Fibroblast of lung (primary cell): ENCODE measurements around the gene TANGO2. TPM values are rescaled to one million over a fixed set of nuclear protein-coding genes. Genes with fewer than 3 reads are reported as not detected.

Experiments used
- DNase-seq, 2 donors: peaks; one replicate each; pipeline versions ENCODE4 v3.0.0 to v3.0.0-alpha.2; 2010; ENCODE audit warnings: low read depth in 2 of 2
- H2AFZ ChIP-seq: 2 replicates; pipeline ENCODE4 v1.5.1; 2012; ENCODE audit warnings: low read length, control low read depth, inconsistent platforms
- H3K27ac ChIP-seq: 2 replicates; pipeline ENCODE4 v1.5.1; 2011; ENCODE audit warnings: low read length, control low read depth; ENCODE audit not compliant: insufficient read depth
- H3K27me3 ChIP-seq: 2 replicates; pipeline ENCODE4 v1.5.1; 2011; ENCODE audit warnings: mild to moderate bottlenecking, low read length; ENCODE audit not compliant: control insufficient read depth, insufficient read depth
- H3K36me3 ChIP-seq: 2 replicates; pipeline ENCODE4 v1.5.1; 2011; ENCODE audit warnings: low read length; ENCODE audit not compliant: control insufficient read depth, insufficient read depth
- H3K4me1 ChIP-seq: 2 replicates; pipeline ENCODE4 v1.5.1; 2011; ENCODE audit warnings: low read length; ENCODE audit not compliant: control insufficient read depth, insufficient read depth; ENCODE audit errors: extremely low read depth
- H3K4me2 ChIP-seq: 2 replicates; pipeline ENCODE4 v1.5.1; 2011; ENCODE audit warnings: low read length, control low read depth; ENCODE audit not compliant: insufficient read depth; ENCODE audit errors: extremely low read depth
- H3K4me3 ChIP-seq, 4 experiments: fragments of 200-600 bp in 1 of 4; sonication (generic) in 1 of 4; replicated peaks in 1 of 4; 2 replicates each; pipeline ENCODE4 v1.5.1; 2011 to 2016; ENCODE audit warnings: low read length in 4 of 4, low read depth in 3 of 4, mild to moderate bottlenecking in 3 of 4, control low read depth in 2 of 4, inconsistent platforms in 1 of 4, mixed read lengths in 1 of 4; ENCODE audit not compliant: insufficient read depth in 1 of 4; ENCODE audit errors: control extremely low read depth in 1 of 4
- H3K79me2 ChIP-seq: 2 replicates; pipeline ENCODE4 v1.5.1; 2012; ENCODE audit warnings: mild to moderate bottlenecking, low read length, inconsistent platforms; ENCODE audit not compliant: control insufficient read depth, insufficient read depth
- H3K9ac ChIP-seq: 2 replicates; pipeline ENCODE4 v1.5.1; 2011; ENCODE audit warnings: mild to moderate bottlenecking, low read length, control low read depth; ENCODE audit not compliant: insufficient read depth
- H3K9me3 ChIP-seq: 2 replicates; pipeline ENCODE4 v1.5.1; 2012; ENCODE audit warnings: low read depth, low read length; ENCODE audit not compliant: control insufficient read depth, insufficient read depth
- H4K20me1 ChIP-seq: 2 replicates; pipeline ENCODE4 v1.5.1; 2011; ENCODE audit warnings: low read length; ENCODE audit not compliant: control insufficient read depth, insufficient read depth; ENCODE audit errors: extremely low read depth
- EZH2 ChIP-seq: IDR thresholded peaks from 2 replicates; pipeline ENCODE4 v1.5.1; 2012; ENCODE audit warnings: low read length, control low read depth, mild to moderate bottlenecking; ENCODE audit errors: missing control alignments
- polyA plus RNA-seq, 2 donors: library from polyadenylated mRNA; depleted of rRNA in 1 of 2; stranded (reverse) in 1 of 2; unstranded in 1 of 2; fragments of >200 nt; gene quantifications; 2 replicates each; pipeline ENCODE4 v1.2.1, GENCODE V29; 2011 to 2012; ENCODE audit warnings: missing spikeins in 1 of 2
- total RNA-seq: library from RNA; depleted of rRNA; stranded (reverse); fragments of >200 nt; gene quantifications from 2 replicates; pipeline ENCODE4 v1.2.1, GENCODE V29; 2014
- TF ChIP-seq, protein P1 (sequence below), 2 donors: IDR thresholded peaks in 1 of 2; conservative IDR thresholded peaks in 1 of 2; 1 replicate in 1 of 2; 2 replicates in 1 of 2; pipeline ENCODE4 v1.5.1; 2011 to 2012; ENCODE audit warnings: low read length in 2 of 2, control low read depth in 1 of 2, inconsistent platforms in 1 of 2, low read depth in 1 of 2, mild to moderate bottlenecking in 1 of 2

The TANGO2 gene
- total and polyA plus RNA-seq, 2 donors (not counting 1 experiment from before 2014, with no cell fraction given): 28.3 to 52.8 TPM

DNA sequence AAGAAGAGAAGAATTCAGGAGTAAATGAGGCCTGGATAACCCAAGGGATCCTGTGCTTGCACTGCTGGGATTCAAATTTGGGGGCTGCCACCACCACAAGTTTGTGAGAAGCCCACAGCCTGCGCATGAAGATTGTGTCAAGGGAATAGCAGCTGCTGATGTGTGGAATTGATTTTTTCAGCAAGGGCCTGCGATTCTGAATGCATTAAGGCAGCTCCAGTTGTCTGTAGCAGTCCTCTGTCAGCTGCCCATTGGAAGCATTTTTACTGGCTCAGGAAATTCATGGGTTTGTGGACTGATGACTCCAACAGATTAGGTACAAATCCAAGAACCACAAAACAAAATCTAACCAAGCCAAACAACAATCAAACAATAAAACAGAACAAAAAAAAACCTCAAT, 18.3 kb upstream of the TANGO2 start:
- no peak overlapping the region for H2AFZ ChIP-seq
- no peak overlapping the region for H3K9ac ChIP-seq
- no peaks in the 10 kb centered on the region for H3K9me3 ChIP-seq
- H3K27me3 ChIP-seq: peaks cover 4% of the 10 kb centered on the region
- no peak overlapping the region for H3K4me2 ChIP-seq
- H4K20me1 ChIP-seq: no peaks in the 10 kb centered on the region
- no peak for DNase-seq
- no peaks in the 10 kb centered on the region for H3K4me1 ChIP-seq
- TF ChIP-seq, protein P1, sequence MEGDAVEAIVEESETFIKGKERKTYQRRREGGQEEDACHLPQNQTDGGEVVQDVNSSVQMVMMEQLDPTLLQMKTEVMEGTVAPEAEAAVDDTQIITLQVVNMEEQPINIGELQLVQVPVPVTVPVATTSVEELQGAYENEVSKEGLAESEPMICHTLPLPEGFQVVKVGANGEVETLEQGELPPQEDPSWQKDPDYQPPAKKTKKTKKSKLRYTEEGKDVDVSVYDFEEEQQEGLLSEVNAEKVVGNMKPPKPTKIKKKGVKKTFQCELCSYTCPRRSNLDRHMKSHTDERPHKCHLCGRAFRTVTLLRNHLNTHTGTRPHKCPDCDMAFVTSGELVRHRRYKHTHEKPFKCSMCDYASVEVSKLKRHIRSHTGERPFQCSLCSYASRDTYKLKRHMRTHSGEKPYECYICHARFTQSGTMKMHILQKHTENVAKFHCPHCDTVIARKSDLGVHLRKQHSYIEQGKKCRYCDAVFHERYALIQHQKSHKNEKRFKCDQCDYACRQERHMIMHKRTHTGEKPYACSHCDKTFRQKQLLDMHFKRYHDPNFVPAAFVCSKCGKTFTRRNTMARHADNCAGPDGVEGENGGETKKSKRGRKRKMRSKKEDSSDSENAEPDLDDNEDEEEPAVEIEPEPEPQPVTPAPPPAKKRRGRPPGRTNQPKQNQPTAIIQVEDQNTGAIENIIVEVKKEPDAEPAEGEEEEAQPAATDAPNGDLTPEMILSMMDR (conservative IDR thresholded peaks at IDR 0.05 in 1 of 2, IDR thresholded peaks at IDR 0.05 in 1 of 2; ENCODE audit: low read depth in 1 of 2, low read length in 2 of 2): no peak
- no peak for TF ChIP-seq EZH2
- H3K36me3 ChIP-seq: no peaks in the 10 kb centered on the region
- H3K79me2 ChIP-seq: no peaks in the 10 kb centered on the region
- H3K4me3 ChIP-seq: no peak overlapping the region
- no peak overlapping the region for H3K27ac ChIP-seq

DNA sequence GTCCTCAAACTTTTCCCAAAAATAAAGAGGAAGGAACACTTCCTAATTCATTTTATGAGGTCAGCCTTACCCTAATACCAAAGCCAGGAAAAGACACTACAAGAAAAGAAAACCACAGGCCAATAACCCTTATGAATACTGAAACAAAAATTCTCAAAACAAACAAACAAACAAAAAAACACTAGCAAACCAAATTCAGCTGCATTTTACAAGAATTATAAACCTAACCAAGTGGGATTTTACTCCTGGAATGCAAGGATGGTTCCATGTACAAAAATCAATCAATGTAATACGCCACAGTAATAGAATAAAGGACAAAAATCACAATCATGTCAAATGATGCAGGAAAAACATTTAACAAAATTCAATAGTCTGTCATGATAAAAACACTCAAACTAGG, 17.6 kb upstream of the TANGO2 start:
- no peak for DNase-seq
- peaks cover 2% of the 10 kb centered on the region for H3K27me3 ChIP-seq
- H3K4me3 ChIP-seq: no peak overlapping the region
- H4K20me1 ChIP-seq: no peaks in the 10 kb centered on the region
- H3K4me2 ChIP-seq: no peak overlapping the region
- H3K27ac ChIP-seq: no peak overlapping the region
- no peaks in the 10 kb centered on the region for H3K9me3 ChIP-seq
- no peak overlapping the region for H2AFZ ChIP-seq
- H3K9ac ChIP-seq: no peak overlapping the region
- no peaks in the 10 kb centered on the region for H3K79me2 ChIP-seq
- TF ChIP-seq, protein P1 (conservative IDR thresholded peaks at IDR 0.05 in 1 of 2, IDR thresholded peaks at IDR 0.05 in 1 of 2; ENCODE audit: low read depth in 1 of 2, low read length in 2 of 2): no peak
- TF ChIP-seq EZH2: no peak
- no peaks in the 10 kb centered on the region for H3K4me1 ChIP-seq
- H3K36me3 ChIP-seq: no peaks in the 10 kb centered on the region

DNA sequence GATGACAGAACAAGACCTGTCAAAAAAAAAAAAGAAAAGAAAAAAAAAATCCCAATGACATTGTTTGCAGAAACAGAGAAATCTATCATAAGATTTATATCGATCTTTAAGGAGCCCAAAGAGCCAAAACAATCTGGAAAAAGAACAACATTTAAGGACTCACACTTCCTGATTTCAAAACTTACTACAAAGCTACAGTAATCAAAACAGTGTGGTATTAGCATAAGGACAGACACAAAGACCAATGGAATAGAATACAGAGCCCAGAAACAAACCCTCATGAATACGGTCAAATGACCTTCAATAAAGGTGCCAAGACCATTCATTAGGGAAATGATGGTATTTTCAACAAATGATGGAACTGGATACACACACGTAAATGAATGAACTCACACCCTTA, 16.4 kb upstream of the TANGO2 start:
- Histone ChIP-seq H4K20me1 (no peaks in the 10 kb centered on the region), H3K79me2 (no peaks in the 10 kb centered on the region), H3K27me3 (no peaks in the 10 kb centered on the region), H3K9me3 (no peaks in the 10 kb centered on the region), H3K4me1 (no peaks in the 10 kb centered on the region), H3K9ac (no peak overlapping the region), H3K27ac (no peak overlapping the region), H3K36me3 (no peaks in the 10 kb centered on the region), H3K4me3 (no peak overlapping the region), H3K4me2 (no peak overlapping the region), H2AFZ (no peak overlapping the region)
- no peak for DNase-seq
- TF ChIP-seq, protein P1 (conservative IDR thresholded peaks at IDR 0.05 in 1 of 2, IDR thresholded peaks at IDR 0.05 in 1 of 2; ENCODE audit: low read depth in 1 of 2, low read length in 2 of 2): no peak
- no peak for TF ChIP-seq EZH2
